Osteoblast (primary cell): ENCODE data around the gene CACNB2. TPM values are rescaled to one million over a fixed set of nuclear protein-coding genes. Genes with fewer than 3 reads are reported as not detected.

Experiments
- DNase-seq: peaks from one replicate; pipeline ENCODE4 v3.0.0; 2011; ENCODE audit warnings: low spot score, mixed read lengths; ENCODE audit not compliant: insufficient read length; ENCODE audit errors: missing footprints
- H2AFZ ChIP-seq: 2 replicates; pipeline ENCODE4 v1.6.0; 2011; ENCODE audit warnings: mild to moderate bottlenecking, low read length
- H3K27ac ChIP-seq: 2 replicates; pipeline ENCODE4 v1.5.1; 2011; ENCODE audit warnings: mild to moderate bottlenecking, low read depth, low read length, moderate library complexity
- H3K27me3 ChIP-seq: 2 replicates; pipeline ENCODE4 v1.6.0; 2012; ENCODE audit warnings: mild to moderate bottlenecking, control low read depth, inconsistent platforms, low read length, moderate library complexity; ENCODE audit not compliant: insufficient read depth
- H3K36me3 ChIP-seq: 2 replicates; pipeline ENCODE4 v1.5.1; 2011; ENCODE audit warnings: mild to moderate bottlenecking, low read length, control low read depth, moderate library complexity; ENCODE audit not compliant: insufficient read depth
- H3K4me1 ChIP-seq: 2 replicates; pipeline ENCODE4 v1.5.1; 2011; ENCODE audit warnings: mild to moderate bottlenecking, low read length, control low read depth, moderate library complexity; ENCODE audit not compliant: insufficient read depth
- H3K4me2 ChIP-seq: 2 replicates; pipeline ENCODE4 v1.6.0; 2011; ENCODE audit warnings: mild to moderate bottlenecking, low read length; ENCODE audit not compliant: insufficient read depth
- H3K4me3 ChIP-seq: fragments of 200-600 bp; sonication (generic); 3 replicates; pipeline ENCODE4 v1.5.1; 2012; ENCODE audit warnings: mild to moderate bottlenecking, low read length, inconsistent platforms; ENCODE audit not compliant: insufficient read depth
- H3K79me2 ChIP-seq: 2 replicates; pipeline ENCODE4 v1.6.0; 2012; ENCODE audit warnings: mild to moderate bottlenecking, low read length, control low read depth, inconsistent platforms; ENCODE audit not compliant: insufficient read depth
- H3K9me3 ChIP-seq: 2 replicates; pipeline ENCODE4 v1.5.1; 2011; ENCODE audit warnings: low read depth, low read length, control low read depth
- H4K20me1 ChIP-seq: 2 replicates; pipeline ENCODE4 v1.6.0; 2012; ENCODE audit warnings: mild to moderate bottlenecking, low read length, control low read depth; ENCODE audit not compliant: insufficient read depth
- CTCF ChIP-seq: IDR thresholded peaks from 2 replicates; pipeline ENCODE4 v1.5.1; 2011; ENCODE audit warnings: mild to moderate bottlenecking, low read depth, low read length, moderate library complexity; ENCODE audit errors: extremely low read depth
- total RNA-seq: library from RNA; depleted of rRNA; stranded (reverse); fragments of >200 nt; gene quantifications from 2 replicates; pipeline ENCODE4 v1.2.3, GENCODE V29; 2012

The CACNB2 gene
- total RNA-seq, 1 donor, result under 0.01 TPM

DNA sequence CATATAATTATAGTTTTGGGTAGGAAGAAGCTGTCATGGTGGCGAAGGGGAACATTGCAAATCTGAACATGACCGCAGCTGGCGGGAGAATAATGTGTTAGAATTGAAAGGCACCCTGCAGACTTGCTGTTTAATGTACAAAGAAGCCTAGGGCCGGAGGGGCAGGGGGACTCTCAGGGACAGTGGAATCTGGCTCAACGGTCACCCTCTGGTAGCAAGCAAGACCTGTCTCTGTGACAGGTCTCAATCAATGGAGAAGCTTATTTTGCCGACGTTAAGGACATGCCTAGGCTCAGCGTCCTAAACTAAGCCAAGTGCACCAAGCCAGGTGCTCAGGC, 333.9 kb downstream of the CACNB2 start:
- Histone ChIP-seq H3K4me1 (no peaks in the 10 kb centered on the region), H3K4me3 (no peak overlapping the region), H3K27me3 (no peaks in the 10 kb centered on the region), H3K79me2 (no peaks in the 10 kb centered on the region), H2AFZ (no peak overlapping the region), H4K20me1 (no peaks in the 10 kb centered on the region), H3K27ac (no peak overlapping the region), H3K9me3 (no peaks in the 10 kb centered on the region), H3K4me2 (no peak overlapping the region), H3K36me3 (no peaks in the 10 kb centered on the region)
- no peak for TF ChIP-seq CTCF
- no peak for DNase-seq

DNA sequence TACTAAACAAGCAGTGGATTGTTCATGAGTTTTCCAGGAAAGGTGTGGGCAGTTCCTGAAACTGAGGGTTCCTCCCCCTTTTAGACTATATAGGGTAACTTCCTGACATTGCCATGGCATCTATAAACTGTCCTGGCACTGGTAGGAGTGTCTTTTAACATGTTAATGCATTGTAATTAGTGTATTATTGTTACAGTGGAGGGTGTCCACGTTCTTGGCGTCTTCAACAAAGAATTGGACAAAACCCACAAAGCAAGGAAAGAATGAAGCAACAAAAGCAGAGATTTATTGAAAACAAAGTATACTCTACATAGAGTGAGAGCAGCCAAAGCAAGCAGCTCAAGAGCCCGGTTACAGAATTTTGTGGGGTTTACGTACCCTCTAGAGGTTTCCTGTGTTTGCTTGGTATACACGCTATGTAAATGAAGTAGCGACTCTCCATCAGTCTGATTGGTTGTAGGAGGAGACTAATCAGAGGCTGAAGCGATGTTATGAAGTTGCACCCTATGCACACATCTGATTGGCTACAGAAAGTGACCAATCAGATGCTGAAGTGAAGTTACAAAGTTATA, 335.9 kb downstream of the CACNB2 start:
- no peak overlapping the region for H3K27ac ChIP-seq
- no peak overlapping the region for H3K4me2 ChIP-seq
- no peaks in the 10 kb centered on the region for H3K9me3 ChIP-seq
- DNase-seq, result no peak
- no peaks in the 10 kb centered on the region for H3K4me1 ChIP-seq
- H3K79me2 ChIP-seq, result no peaks in the 10 kb centered on the region
- no peak overlapping the region for H2AFZ ChIP-seq
- TF ChIP-seq CTCF, result no peak
- no peak overlapping the region for H3K4me3 ChIP-seq
- no peaks in the 10 kb centered on the region for H3K36me3 ChIP-seq
- H3K27me3 ChIP-seq, result no peaks in the 10 kb centered on the region
- no peaks in the 10 kb centered on the region for H4K20me1 ChIP-seq

- H3K27me3 ChIP-seq, result no peaks in the 10 kb centered on the region
- H2AFZ ChIP-seq, result no peak overlapping the region
- no peaks in the 10 kb centered on the region for H3K79me2 ChIP-seq
- TF ChIP-seq CTCF, result no peak
- H3K4me2 ChIP-seq, result no peak overlapping the region
- no peaks in the 10 kb centered on the region for H3K9me3 ChIP-seq
- no peaks in the 10 kb centered on the region for H3K36me3 ChIP-seq
- no peak overlapping the region for H3K4me3 ChIP-seq
- no peak overlapping the region for H3K27ac ChIP-seq
- H3K4me1 ChIP-seq, result no peaks in the 10 kb centered on the region
- no peak for DNase-seq
- no peaks in the 10 kb centered on the region for H4K20me1 ChIP-seq
Observed at GRCh38 chr10:18478354-18478753, 338.1 kb downstream of the CACNB2 start.

DNA sequence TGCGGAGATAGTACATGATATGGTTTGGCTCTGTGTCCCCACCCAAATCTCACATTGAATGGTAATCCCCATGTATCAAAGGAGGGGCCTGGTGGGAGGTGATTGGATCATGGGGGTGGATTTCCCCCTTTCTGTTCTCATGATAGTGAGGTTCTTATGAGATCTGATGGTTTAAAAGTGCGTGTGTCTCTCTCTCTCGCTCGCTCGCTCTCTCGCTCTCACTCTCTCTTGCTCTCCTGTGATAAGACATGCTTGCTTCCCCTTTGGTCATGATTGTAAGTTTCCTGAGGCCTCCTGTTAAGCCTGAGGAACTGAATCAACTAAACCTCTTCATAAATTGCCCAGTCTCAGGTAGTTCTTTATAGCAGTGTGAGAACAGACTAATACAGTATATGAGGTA, 339.3 kb downstream of the CACNB2 start:
- H3K9me3 ChIP-seq, result no peaks in the 10 kb centered on the region
- no peak overlapping the region for H3K4me2 ChIP-seq
- H3K36me3 ChIP-seq, result no peaks in the 10 kb centered on the region
- no peak overlapping the region for H3K27ac ChIP-seq
- no peak for DNase-seq
- H2AFZ ChIP-seq, result no peak overlapping the region
- TF ChIP-seq CTCF, result no peak
- H3K4me1 ChIP-seq, result no peaks in the 10 kb centered on the region
- no peak overlapping the region for H3K4me3 ChIP-seq
- no peaks in the 10 kb centered on the region for H3K79me2 ChIP-seq
- H4K20me1 ChIP-seq, result no peaks in the 10 kb centered on the region
- H3K27me3 ChIP-seq, result no peaks in the 10 kb centered on the region
